GM10266 (cell line): ENCODE results near the gene MTRF1.

Experiments
- DNase-seq: peaks from one replicate; pipeline ENCODE4 v3.0.0; 2012; ENCODE audit errors: extremely low spot score
- CTCF ChIP-seq: IDR thresholded peaks from 2 replicates; pipeline ENCODE4 v1.5.1; 2012; ENCODE audit warnings: mild to moderate bottlenecking, low read depth; ENCODE audit not compliant: control insufficient read depth, insufficient read depth; ENCODE audit errors: missing control alignments

The MTRF1 gene

GRCh38 chr13:41276824-41277223, 13.4 kb upstream of the MTRF1 start:
- no peak for DNase-seq
- TF ChIP-seq CTCF = no peak

GRCh38 chr13:41274881-41275280, 11.5 kb upstream of the MTRF1 start:
- DNase-seq = no peak
- TF ChIP-seq CTCF = no peak

- no peak for DNase-seq
- no peak for TF ChIP-seq CTCF
Measured at GRCh38 chr13:41273831-41274441, 10.6 kb upstream of the MTRF1 start.

GRCh38 chr13:41271456-41272285, 8.3 kb upstream of the MTRF1 start:
- no peak for TF ChIP-seq CTCF
- DNase-seq = no peak

GRCh38 chr13:41268764-41269163, 5.4 kb upstream of the MTRF1 start:
- no peak for DNase-seq
- no peak for TF ChIP-seq CTCF

GRCh38 chr13:41267106-41267505, 3.7 kb upstream of the MTRF1 start:
- no peak for TF ChIP-seq CTCF
- DNase-seq = no peak

- no peak for TF ChIP-seq CTCF
- DNase-seq = no peak
Measured at GRCh38 chr13:41259875-41260501, 3.4 kb downstream of the MTRF1 start.
